Forelimb muscle (tissue), 1 donor: Measurements from ENCODE around the gene BCL2A1. TPM values are rescaled to one million over a fixed set of nuclear protein-coding genes. Genes with fewer than 3 reads are reported as not detected.
"Not testable (repeated sequence)": the region's sequence is repeated elsewhere in the genome, so short reads cannot be mapped to it uniquely, and the experiment has no call there.

ENCODE experiments used
- DNase-seq: peaks from one replicate; pipeline ENCODE4 v3.0.0-alpha.2; 2013; ENCODE audit warnings: low read depth
- polyA plus RNA-seq: library from polyadenylated mRNA; unstranded; fragments of 120-200 nt; gene quantifications from one replicate; pipeline ENCODE4 v1.2.1, GENCODE V29; 2013; ENCODE audit not compliant: insufficient read length

The BCL2A1 gene
- polyA plus RNA-seq, 1 donor = 0.28 TPM

DNA sequence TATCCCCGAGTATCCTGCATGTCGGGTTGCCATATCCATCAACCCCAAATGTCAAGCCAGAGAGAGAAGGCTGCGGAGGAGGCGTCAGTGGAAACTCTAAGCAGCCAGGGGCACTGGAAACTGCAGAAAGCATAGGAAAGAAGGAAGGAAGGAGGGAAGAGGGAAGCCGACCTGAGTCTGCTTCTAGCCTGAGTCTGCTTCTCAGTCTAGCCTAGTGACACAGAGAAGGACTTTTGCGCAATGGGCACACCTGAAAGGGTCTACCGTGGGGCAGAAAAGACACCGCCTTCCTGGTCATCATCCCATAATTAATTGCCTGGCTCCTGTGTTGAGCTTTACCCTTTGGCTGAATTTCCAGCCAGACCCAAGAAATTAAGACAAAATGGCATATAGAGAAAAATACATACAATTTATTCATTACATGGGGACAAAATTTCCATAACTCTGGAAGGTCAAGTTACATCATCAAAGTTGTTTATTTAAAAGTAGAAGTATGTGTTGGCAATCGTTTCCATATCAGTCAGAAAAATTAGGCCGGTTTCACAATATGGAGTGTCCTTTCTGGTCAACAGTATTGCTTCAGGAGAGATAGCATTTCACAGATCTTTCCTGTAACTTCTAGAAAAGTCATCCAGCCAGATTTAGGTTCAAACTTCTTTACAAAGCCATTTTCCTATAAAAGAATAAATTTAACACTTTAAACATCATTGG is 10.3 kb downstream of the BCL2A1 start:
- no peak for DNase-seq

DNA sequence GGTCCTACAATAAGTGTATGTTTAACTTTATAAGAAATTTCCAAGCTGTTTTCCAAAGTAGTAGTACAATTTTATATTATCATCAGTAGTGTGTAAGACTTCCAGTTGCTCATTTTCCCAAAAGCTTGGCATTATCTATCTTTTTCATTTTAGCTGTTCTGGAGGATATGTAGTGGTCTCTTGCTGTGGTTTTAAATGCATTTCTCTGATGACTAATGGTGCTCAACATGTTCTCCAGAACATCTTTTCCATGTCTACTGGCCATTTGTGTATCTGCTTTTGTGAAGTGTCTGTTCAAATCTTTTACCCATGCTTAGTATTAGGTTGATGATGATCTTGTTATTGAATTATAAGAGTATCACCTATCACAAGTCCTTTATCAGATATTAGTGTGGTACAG is 13.3 kb downstream of the BCL2A1 start:
- DNase-seq = no peak

DNA sequence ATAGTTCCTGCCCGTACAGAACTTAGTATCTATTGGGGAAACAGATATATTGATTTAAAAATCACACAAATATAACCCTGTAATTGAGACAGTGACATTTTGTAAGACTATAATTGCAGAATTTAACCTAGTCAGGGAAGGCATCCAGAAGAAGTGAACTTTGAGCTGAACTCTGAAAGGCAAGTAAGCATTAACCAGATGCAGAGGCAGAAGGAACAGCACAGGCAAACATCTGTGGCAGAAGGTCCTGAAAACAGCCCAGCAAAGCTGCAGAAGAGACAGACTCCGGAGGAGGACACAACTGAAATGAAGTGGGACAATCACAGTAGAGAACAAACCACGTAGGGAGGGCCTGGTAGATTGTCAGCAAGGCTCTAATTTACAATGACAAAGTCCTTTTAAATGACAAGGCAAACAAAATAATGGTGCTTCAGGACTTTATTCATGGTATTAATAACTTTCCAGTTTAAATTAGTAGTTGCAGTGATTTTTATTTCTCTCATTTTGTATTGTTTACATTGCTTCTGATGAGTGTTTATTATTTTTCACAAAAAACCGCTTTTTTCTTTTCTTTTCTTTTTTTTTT is 14.5 kb downstream of the BCL2A1 start:
- no peak for DNase-seq

DNA sequence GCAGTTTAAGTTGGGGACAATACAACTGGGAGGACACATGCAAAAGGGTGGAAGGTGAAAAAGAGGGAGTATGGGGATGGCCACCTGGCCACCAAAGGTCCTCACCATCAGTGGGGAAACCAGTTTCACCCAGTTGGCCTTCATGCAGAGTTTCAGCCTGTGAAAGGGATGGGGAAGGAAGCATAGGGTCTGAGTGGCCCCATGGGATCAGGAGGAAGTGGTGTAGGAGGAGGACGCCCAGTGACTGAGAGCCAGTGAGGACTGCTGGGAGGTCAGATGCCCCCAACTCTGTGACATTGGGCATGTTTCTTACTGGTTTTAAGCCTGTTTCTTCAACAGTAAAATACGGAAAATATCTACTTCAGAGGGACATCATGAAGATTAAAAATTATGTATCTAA is 16.3 kb downstream of the BCL2A1 start:
- DNase-seq = no peak

DNA sequence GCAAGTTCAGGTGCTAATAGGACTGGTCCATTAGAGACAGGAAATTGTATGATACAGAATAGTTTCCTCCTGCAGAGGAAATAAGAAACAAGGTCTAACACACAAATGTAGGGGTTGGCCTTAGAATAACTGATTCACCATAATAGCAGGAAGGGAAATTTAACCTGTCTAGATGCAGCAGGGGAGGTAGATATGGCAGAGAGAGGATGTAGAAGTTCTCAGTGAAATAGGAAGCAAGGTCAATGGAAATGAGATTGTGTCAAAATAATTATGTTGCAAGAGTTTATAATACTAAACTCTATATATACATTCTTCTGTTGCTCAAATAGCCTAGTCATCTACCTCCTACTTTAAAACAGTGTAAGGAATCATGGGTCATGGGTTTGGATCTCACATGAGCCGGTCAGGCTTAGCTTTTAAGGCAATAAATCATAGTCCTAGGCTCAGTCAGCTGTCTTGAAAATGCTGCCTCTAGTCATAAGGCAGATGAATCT is 17.0 kb downstream of the BCL2A1 start:
- no peak for DNase-seq

DNA sequence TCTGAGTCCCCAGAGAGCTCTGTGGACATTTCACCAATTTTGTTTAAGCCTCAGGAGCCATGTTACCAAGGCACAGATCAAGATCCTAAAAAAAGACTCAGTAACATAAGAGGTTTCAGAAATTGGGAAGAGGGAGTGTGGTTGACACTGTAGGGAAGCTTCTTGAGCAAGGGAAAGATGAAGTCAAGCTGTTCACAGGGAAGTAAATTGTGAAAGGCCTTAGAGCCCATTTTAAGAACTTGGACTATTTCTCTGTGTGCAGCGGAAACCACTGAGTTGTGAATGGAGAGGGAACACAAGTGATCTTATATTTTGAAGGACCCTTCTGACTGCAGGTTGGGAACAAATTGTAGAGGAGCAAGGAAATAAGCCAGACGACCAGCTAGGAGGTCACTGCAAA is 18.7 kb downstream of the BCL2A1 start:
- no peak for DNase-seq

DNA sequence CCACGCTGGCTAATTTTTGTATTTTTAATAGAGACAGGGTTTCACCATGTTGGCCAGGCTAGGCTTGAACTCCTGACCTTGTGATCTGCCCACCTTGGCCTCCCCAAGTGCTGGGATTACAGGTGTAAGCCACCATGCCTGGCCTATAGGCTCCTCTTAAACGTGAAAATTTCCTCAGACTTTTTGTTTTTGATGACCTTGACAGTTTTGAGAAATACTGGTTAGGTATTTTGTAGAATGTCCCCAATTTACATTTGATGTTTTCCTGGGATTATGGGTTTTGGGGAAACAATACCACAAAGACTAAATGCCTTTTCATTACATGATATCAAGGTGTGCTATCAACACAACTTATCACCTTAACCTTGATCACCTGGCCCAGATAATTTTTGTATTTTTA is 20.7 kb downstream of the BCL2A1 start:
- no peak for DNase-seq

DNA sequence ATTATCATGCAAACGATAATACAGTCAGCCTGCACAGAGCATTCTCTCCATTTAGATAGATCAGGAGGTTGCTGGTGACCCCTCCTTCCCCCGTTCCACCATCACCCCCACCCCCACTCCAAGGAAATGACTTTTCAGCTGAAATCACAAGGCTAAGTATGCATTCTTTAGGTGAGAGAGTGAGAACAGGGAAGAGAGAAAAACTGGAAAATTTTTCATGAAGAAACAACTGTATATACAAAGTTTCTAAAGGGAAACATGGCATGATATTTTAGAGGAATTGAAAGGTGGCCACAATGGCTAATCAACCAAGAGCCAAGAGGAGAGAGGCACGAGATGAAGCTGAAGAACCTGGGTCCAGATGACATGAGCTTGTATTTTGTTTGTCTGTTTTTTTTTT is 22.2 kb downstream of the BCL2A1 start:
- no peak for DNase-seq

DNA sequence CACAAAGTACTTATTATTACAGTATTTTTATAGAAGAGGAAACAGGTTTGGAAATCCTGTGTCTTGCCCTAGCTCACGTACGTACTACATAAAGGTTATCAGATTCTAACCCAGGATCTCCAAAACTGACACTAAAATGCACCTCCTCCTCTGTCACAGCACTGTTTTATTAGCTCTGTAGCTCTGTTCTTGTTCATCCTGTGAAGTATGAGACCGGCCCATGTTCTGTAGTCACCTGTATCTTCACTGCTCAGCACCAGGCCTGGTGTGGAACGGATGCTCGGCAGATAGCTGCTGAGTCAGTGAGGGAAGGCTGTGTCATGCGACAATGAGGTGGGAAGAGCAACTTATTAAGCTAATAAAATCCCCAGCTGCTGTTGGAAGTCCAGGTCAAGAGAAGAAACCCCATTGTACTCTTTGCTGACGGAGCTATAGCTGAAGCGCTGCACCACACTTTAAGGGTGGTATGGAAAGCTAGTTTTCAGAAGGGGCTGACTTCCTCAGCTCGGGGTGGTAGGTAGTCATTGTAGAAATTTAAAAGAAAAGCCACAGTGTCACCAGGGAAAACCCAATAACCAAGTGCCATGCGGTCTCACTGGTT is 22.8 kb downstream of the BCL2A1 start:
- no peak for DNase-seq

DNA sequence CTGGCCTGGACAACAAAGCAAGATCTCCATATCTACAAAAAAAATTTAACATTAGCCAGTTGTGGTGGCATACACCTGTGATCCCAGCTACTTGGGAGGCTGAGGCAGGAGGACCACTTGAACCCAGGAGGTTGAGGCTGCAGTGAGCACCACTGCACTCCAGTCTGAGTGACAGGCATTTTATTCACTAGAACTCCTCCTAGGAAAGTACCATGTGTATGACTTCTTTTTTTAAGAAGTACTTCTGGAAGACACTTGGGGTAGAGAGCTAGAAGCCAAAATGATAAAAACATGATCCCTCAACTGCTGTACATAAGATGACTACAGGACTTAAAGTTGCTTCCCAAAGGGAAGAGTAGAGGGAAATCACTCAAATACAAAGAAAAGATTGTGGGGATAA is 24.0 kb downstream of the BCL2A1 start:
- no peak for DNase-seq

DNA sequence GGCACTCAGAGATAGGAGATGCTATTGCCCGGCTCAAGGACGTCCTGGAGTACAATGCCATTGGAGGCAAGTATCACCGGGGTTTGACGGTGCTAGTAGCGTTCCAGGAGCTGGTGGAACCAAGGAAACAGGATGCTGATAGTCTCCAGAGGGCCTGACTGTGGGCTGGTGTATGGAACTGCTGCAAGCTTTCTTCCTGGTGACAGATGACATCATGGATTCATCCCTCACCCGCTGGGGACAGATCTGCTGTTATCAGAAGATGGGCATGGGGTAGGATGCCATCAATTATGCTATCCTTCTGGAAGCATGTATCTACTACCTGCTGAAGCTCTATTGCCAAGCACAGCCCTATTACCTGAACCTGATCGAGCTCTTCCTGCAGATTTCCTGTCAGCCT is 26.4 kb downstream of the BCL2A1 start:
- DNase-seq = no peak

DNA sequence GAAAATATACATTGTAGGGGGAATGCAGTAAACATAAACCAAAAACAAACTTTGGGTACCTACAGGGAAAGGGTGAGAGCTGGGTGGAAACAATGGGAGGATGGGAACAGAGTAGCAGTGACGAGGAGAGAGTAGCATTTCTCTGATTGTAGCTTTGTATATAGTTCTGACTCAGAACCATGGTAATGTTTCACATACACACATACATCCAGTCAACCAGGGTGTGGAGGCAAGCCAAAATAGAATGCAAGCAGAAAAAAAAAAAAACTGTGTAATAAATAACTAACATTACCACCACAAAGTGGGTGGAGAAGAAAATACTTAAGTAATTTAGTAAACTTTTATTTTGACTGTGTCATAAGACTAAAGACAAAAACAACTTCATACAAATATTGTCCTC is 27.2 kb downstream of the BCL2A1 start:
- no peak for DNase-seq

DNA sequence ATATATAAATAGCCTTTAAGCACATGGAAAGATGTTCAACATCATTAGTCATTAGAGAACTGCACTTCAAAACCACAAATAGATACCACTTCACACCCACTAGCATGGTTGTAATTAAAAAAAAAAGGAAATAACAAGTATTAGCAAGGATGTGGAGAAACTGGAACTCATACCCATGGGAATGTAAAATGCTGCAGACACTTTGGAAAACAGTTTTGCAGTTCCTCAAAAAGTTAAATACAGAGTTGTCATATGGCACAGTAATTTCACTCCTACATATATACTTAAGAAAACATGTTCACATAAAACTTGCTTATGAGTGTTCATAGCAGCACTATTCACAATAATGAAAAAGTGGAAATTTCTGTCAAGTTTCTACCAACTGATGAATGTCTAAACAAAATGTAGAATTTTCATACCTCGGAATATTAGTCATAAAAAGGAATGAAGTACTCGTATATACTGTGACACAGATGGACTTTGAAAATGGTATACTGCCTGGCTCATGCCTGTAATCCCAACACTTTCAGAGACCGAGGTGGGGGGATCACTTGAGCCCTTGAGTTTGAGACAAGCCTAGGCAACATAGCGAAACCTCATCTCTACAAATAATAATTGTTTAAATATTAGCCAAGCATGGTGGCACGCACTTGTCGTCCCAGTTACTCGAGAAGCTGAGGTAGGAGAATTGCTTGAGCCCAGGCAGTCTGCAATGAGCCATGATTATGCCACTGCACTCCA is 28.1 kb downstream of the BCL2A1 start:
- DNase-seq = no peak

DNA sequence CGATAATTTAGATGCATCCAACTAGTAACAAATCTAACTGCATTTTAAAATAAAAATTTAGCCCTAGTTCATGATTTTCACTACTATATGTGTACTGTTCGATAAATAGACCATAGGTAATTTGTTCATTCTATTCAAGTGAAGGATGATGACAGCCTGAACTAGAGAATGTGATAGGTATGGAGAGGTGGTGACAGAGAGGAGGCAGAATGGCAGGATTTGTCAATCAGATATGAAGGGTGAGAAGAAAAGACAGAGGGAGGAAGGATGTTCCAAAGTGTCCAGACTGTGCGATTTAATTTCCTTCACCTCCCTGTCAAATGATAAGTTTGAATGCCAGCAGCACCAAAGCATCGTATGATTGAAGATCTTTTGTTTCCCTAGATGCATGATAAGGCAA is 31.6 kb downstream of the BCL2A1 start:
- no peak for DNase-seq

DNA sequence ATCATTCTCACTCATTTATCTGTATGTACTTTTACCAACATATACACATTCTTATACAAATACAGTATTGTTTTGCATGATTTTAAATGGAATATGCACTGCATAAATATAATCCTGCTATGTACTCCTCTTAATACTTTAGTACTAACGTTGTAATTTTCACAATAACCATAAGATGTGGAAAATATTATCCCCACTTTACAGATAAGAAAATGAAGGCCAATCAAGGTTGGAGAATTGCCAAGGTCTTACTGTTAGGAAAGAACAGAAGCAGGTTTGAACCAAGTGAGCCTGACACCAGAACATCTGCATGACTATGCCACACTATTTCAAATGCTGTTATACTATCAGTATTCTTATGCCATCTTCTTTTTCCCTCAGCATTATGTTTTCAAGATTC is 32.9 kb downstream of the BCL2A1 start:
- no peak for DNase-seq

DNA sequence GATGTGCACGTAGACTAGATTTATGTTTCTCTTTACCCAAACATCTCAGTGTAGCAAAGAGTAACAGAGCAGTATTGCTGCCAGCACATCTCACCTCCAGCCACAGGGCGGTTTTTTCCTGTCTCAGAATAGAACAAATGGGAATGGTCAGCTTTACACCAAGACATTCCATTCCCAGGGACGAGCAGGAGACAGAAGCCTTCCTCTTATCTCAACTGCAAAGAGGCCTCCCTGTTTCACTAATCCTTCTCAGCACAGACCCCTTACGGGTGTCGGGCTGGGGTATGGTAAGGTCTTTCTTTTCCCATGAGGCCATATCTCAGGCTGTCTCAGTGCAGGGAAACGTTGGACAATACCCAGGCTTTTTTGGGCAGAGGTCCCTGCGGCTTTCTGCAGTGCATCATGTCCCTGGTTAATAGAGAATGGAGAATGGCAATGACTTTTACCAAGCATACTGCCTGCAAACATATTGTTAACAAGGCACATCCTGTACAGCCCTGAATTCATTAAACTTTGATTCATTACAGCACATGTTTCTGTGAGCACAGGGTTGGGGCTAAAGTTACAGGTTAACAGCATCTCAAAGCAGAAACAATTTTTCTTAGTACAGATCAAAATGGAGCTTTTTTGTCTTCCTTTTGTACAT is 35.3 kb downstream of the BCL2A1 start:
- not testable (repeated sequence) for DNase-seq

DNA sequence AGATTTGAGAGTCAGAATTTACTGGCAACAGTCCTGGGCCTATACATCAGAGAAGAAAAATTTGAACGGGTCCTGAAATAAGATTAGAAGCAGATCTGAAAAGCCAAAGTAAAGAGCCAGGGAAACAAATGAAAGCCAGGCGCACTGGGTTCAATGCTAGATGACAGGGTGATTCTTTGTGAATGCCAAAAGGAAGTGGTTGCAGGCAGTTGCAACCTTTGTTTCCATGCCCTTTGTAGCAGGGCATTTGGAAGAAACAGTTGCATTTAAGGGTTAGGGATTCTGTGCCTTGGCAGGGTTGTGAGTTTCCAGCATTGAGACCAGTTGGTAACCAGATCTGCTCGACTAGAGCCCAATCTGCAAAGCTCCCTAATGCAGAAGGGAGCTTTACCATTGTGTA is 37.8 kb downstream of the BCL2A1 start:
- DNase-seq = no peak

DNA sequence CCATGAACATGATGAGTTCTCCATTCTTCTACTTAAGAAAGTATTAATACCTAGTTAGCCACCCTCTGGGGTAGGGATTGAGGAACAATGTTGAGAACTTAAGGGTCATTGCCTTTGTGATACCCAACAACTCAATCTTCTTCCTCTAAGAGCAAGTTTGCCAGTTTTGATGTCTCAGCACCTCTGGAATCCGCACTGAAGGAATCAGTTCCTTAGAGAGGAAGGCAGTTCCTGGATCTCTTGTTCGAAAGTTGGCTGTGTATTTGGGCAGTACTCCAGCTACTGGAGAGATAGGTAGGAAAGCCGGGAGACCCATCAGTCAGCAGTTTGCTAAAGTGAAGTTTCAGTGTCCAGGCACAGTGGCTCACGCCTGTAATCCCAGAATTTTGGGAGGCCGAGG is 38.5 kb downstream of the BCL2A1 start:
- DNase-seq = no peak

DNA sequence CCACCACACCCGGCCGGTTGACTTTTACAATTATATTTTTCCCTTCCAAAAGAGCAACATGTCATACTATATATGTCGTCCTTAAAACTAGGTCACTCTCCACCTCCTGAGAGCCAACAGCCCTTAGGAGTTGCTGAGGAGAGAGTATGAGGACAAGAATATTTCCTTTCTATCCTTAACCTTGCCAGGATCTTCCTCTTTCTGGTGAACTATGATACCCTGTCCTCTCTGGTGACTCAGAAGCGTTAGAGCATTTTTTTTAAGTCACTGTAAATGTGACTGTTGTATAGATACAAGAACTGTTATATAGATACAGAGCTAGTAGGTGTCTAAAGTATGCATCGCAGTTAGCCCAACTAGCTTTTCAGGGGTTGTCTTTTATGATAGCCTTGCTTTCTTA is 40.5 kb downstream of the BCL2A1 start:
- DNase-seq = no peak

DNA sequence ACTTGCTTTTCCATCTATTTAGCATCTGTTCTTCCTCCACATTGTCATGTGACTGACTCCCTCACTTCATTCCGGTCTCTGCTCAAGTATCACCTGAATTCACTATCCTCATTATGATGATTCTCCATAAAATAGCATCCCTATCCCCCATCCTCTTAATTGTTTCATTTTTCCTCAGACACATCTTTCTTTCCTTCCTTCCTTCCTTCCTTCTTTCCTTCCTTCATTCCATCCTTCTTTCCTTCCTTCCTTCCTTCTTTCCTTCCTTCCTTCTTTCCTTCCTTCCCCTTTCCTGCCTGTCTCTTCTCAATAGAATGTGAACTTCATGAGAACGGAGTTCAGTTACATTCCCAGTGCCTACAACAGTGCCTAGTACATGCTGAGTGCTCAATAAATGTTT is 41.6 kb downstream of the BCL2A1 start:
- DNase-seq = no peak

DNA sequence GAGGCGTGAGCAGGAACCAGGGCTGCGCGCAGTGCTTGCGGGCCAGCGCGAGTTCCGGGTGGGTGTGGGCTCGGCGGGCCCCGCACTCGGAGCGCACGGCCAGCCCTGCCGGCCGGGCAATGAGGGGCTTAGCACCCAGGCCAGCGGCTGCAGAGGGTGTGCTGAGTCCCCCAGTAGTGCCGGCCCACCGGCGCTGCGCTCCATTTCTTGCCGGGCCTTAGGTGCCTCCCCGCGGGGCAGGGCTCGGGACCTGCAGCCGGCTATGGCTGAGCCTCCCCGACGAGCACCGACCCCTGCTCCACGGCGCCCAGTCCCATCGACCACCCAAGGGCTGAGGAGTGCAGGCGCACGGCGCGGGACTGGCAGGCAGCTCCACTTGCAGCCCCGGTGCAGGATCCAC is 44.9 kb downstream of the BCL2A1 start:
- DNase-seq = not testable (repeated sequence)

DNA sequence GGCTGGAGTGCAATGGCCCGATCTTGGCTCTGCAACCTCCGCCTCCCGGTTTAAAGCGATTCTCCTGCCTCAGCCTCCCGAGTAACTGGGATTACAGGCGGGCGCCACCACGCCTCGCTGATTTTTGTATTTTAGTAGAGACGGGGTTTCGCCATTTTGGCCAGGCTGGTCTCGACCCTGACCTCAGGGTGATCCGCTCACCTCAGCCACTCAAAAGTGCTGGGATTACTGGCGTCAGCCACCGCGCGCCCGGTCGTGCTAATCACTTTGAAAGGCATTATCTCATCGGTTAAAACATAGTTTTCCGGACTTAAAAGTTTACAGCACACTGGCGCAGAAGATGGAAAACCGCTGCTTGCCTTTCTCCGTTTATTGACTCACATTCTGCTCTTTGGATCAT is 46.6 kb downstream of the BCL2A1 start:
- no peak for DNase-seq
